Neural cell (in vitro differentiated cells): Measurements from ENCODE around the gene ODAD4.
A peak's percentile ranks its signal among the peaks of the same experiment; 100 is the strongest.

Experiments
- EP300 ChIP-seq: fragments of 450-650 bp; conservative IDR thresholded peaks from 2 replicates; pipeline ENCODE4 v1.6.1; 2014; ENCODE audit warnings: antibody characterized with exemption, mild to moderate bottlenecking, moderate library complexity; ENCODE audit not compliant: poor library complexity, severe bottlenecking
- EZH2 ChIP-seq: fragments of 200-600, 300-800 bp; shearing (Covaris generic), sonication (generic); IDR thresholded peaks from 2 replicates; pipeline ENCODE4 v1.6.1; 2014; ENCODE audit warnings: antibody characterized with exemption, low read length, borderline replicate concordance, mild to moderate bottlenecking; ENCODE audit not compliant: insufficient read depth, poor library complexity, severe bottlenecking
- MXI1 ChIP-seq: fragments of 450-650 bp; conservative IDR thresholded peaks from 2 replicates; pipeline ENCODE4 v1.6.1; 2014; ENCODE audit warnings: antibody characterized with exemption, mild to moderate bottlenecking; ENCODE audit not compliant: poor library complexity, severe bottlenecking
- POLR2AphosphoS5 ChIP-seq: IDR thresholded peaks from 2 replicates; pipeline ENCODE4 v1.6.1; 2012
- SMC3 ChIP-seq: fragments of 450-650 bp; conservative IDR thresholded peaks from 2 replicates; pipeline ENCODE4 v1.6.1; 2014; ENCODE audit warnings: antibody characterized with exemption, mild to moderate bottlenecking, moderate library complexity; ENCODE audit not compliant: poor library complexity
- TF ChIP-seq, protein P1 (sequence below): fragments of 450-650 bp; IDR thresholded peaks from 2 replicates; pipeline ENCODE4 v1.5.1; 2014; ENCODE audit warnings: antibody characterized with exemption, mild to moderate bottlenecking, moderate library complexity; ENCODE audit not compliant: poor library complexity, severe bottlenecking

GRCh38 chr17:41962768-41963434 is 32.5 kb downstream of the ODAD4 start:
- TF ChIP-seq EZH2 (no peak), SMC3 (peak; percentile 81), MXI1 (no peak), POLR2AphosphoS5 (no peak), EP300 (no peak)
- TF ChIP-seq, protein P1, sequence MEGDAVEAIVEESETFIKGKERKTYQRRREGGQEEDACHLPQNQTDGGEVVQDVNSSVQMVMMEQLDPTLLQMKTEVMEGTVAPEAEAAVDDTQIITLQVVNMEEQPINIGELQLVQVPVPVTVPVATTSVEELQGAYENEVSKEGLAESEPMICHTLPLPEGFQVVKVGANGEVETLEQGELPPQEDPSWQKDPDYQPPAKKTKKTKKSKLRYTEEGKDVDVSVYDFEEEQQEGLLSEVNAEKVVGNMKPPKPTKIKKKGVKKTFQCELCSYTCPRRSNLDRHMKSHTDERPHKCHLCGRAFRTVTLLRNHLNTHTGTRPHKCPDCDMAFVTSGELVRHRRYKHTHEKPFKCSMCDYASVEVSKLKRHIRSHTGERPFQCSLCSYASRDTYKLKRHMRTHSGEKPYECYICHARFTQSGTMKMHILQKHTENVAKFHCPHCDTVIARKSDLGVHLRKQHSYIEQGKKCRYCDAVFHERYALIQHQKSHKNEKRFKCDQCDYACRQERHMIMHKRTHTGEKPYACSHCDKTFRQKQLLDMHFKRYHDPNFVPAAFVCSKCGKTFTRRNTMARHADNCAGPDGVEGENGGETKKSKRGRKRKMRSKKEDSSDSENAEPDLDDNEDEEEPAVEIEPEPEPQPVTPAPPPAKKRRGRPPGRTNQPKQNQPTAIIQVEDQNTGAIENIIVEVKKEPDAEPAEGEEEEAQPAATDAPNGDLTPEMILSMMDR, result peak; percentile 90
